Measurements from ENCODE around the gene MED31.
"Not testable (repeated sequence)": the region's sequence is repeated elsewhere in the genome, so short reads cannot be mapped to it uniquely, and the experiment has no call there.

Gene MED31

DNA sequence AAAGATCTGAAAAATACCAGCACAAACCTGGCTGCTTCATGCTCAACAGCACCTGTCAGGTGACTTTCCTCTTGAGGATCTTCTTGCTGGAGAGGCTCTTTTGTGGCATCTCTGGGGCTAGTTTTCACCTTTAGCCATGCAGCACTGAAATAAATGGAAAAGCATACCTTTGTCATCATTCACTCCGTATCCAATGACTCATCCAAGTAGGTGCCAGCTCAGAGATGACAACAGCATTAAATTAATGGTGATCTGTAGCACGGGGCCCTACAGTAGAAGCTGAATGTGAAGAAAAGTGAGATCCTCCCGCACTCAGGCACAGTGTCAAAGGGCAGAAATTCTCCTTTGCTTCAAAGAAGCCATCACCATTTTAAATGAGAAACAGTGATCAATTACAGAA lies 43.1 kb downstream of the MED31 start:
- DNase-seq = no peak

DNA sequence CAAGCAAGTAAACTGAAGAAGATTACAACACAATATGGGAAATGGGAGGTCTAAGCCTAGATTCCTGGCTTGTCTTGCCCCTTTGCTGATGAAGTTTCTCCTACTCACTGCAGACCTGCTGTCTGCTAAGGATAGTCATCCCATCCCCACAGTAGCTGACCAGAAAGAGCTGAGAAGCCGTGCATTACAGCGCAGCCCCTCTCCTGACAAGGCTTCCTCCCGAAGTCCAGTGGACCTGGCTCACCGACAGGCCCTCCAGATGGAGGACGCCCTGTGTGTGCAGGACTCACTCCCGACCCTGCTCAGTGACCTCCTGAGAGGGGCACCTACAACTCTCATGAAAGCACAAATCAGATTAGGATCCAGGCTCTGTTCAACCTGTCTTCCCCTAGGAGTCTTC lies 46.3 kb downstream of the MED31 start:
- DNase-seq = no peak

DNA sequence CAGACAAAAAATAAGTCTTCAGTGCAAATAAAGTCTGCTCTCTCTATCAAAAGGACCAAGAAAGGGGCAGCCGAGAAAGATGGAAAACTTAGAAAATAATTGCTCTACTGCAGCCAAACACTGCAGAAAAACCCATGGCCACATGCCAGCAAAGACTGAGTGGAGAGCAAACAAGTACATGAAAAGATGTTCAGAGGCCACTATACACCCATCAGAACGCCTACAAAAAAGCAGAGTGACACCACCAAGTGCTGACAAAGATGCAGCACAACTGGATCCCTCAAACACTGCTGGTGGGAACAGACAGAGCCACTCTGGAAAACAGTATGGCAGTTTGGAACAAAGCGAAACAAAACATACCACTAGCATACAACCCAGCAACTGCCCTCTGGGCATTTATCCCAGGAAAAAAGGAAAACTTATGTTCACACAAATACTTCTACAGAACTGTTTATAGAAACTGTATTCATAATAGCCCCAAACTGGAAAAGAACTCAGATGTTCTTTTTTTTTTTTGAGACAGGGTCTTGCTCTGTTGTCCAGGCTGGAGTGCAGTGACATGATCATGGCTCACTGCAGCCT lies 47.6 kb downstream of the MED31 start:
- DNase-seq = no peak

- DNase-seq = no peak
These were observed 49.3 kb downstream of the MED31 start for GRCh38 chr17:6602141-6602540.

- no peak for DNase-seq
These were observed 52.0 kb downstream of the MED31 start for GRCh38 chr17:6599364-6599763.

DNA sequence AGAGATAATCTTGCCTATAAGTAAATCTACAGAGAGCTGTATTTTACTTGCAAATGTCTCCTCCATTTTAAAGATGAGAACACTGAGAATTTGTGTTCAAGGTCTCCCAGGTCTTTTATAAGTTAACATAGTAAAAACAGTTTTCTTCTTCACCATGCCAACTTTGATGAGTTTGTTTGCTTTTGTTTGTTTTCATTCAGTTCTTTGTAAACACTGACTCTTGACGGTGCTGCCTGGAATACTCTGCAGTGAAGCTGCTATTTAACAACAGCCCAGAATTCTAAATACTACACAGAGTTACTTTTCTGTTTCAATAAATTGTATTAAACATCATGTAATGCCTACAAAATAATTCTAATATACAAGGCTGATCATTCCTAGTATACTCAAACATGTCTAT lies 53.7 kb downstream of the MED31 start:
- no peak for DNase-seq

GRCh38 chr17:6596941-6597340 lies 54.5 kb downstream of the MED31 start:
- no peak for DNase-seq

GRCh38 chr17:6596511-6596910 lies 54.9 kb downstream of the MED31 start:
- DNase-seq = no peak

DNA sequence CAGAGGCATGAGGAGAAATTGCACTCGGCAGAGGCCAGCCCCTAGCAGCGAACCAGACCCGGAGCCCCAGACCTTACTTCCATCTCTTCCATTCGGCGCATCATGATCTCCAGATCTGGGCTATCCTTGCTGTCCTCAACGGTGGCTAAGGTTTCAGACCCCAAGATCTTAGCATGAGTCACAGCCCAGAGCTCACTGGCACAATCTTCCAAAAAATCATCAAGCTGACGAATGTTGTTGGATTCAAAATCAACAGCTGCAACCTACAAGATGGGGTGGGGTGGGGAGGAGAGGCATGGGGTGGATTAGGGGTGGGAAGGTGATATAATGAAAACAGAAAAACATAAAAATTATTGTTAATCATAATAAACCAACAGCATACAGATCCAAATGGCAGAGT lies 55.3 kb downstream of the MED31 start:
- no peak for DNase-seq

DNA sequence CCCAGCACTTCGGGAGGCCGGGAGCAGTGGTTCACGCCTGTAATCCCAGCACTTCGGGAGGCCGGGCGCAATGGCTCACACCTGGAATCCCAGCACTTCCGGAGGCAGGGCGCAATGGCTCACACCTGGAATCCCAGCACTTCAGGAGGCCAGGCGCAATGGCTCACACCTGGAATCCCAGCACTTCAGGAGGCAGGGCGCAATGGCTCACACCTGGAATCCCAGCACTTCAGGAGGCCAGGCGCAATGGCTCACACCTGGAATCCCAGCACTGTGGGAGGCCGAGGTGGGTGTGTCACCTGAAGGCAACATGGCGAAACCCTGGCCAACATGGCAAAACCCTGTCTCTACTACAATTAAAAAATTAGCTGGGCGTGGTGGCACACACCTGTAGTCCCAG lies 58.0 kb downstream of the MED31 start:
- not testable (repeated sequence) for DNase-seq

Measured in right forelimb (tissue), 1 donor.